Prostate gland (tissue), 2 donors: ENCODE data around the gene SH3GLB1. TPM values are rescaled to one million over a fixed set of nuclear protein-coding genes. Genes with fewer than 3 reads are reported as not detected.
"Not testable (repeated sequence)": the region's sequence is repeated elsewhere in the genome, so short reads cannot be mapped to it uniquely, and the experiment has no call there.

Experiments
- DNase-seq: peaks from one replicate; pipeline ENCODE4 v3.0.0-alpha.2; 2019; ENCODE audit warnings: low spot score
- H3K27ac ChIP-seq, 2 donors: fragments of 200-600 bp; sonication (generic); 2 replicates each; pipeline ENCODE4 v1.5.1; 2017 to 2019
- H3K27me3 ChIP-seq: fragments of 200-600 bp; sonication (generic); replicated peaks from 2 replicates; pipeline ENCODE4 v1.5.1; 2019; ENCODE audit not compliant: insufficient read depth
- H3K36me3 ChIP-seq, 2 donors: fragments of 200-600 bp; sonication (generic); 1 replicate in 1 of 2; 2 replicates in 1 of 2; pipeline versions ENCODE4 v1.5.1 to v1.8.1; 2017 to 2019
- H3K4me1 ChIP-seq: fragments of 200-600 bp; sonication (generic); replicated peaks from 2 replicates; pipeline ENCODE4 v1.5.1; 2019
- H3K4me3 ChIP-seq, 2 donors: fragments of 200-600 bp; sonication (generic); 2 replicates each; pipeline ENCODE4 v1.5.1; 2017 to 2019
- H3K9me3 ChIP-seq: fragments of 200-600 bp; sonication (generic); 2 replicates; pipeline ENCODE4 v1.5.1; 2017
- CTCF ChIP-seq, 4 experiments: fragments of 200-600 bp in 2 of 4; fragments of 450-650 bp in 2 of 4; sonication (generic) in 2 of 4; IDR thresholded peaks; 1 replicate in 3 of 4; 2 replicates in 1 of 4; pipeline ENCODE4 v1.5.1; 2016 to 2019; ENCODE audit warnings: antibody characterized with exemption in 4 of 4, mild to moderate bottlenecking in 2 of 4, moderate library complexity in 2 of 4
- POLR2A ChIP-seq: fragments of 450-650 bp; IDR thresholded peaks from one replicate; pipeline ENCODE4 v1.6.1; 2016; ENCODE audit warnings: antibody characterized with exemption, mild to moderate bottlenecking
- POLR2AphosphoS5 ChIP-seq: sonication (generic); formaldehyde crosslinking; IDR thresholded peaks from one replicate; pipeline ENCODE4 v1.6.1; 2017; ENCODE audit warnings: antibody characterized with exemption
- WGBS: methylation state at CpG from one replicate; pipeline ENCODE4 v1.1.5; 2018; 5-methylcytosine and 5-hydroxymethylcytosine counted together
- intact Hi-C: fragments of 100-400 bp; cut with DNase I; formaldehyde crosslinking; loops from one replicate; pipeline ENCODE4 v1.14.2; 2022
- total RNA-seq, 2 donors: library from RNA; depleted of rRNA; stranded (reverse); fragments of >200 nt; gene quantifications; one replicate each; pipeline ENCODE4 v1.1.0, GENCODE V29; 2016

Gene SH3GLB1
- total RNA-seq, 2 donors from 2014 or later, result 26.9 to 44.0 TPM

- Histone ChIP-seq H3K4me1 (no peaks in the 10 kb centered on the region), H3K27ac (no peak overlapping the region), H3K36me3 (no peaks in the 10 kb centered on the region), H3K9me3 (no peaks in the 10 kb centered on the region), H3K27me3 (no peaks in the 10 kb centered on the region), H3K4me3 (no peak overlapping the region)
- no peak for DNase-seq
- WGBS, result 74% methylated on average over 2 of the region's 2 CpGs
- intact Hi-C loops, result no loop called here
- TF ChIP-seq POLR2AphosphoS5, result no peak
- TF ChIP-seq POLR2A, result no peak
- TF ChIP-seq CTCF (IDR thresholded peaks at IDR 0.05), result no peak
These were observed 9.0 kb upstream of the SH3GLB1 start for GRCh38 chr1:86695400-86695799.

- Histone ChIP-seq H3K4me1 (no peaks in the 10 kb centered on the region), H3K27ac (no peak overlapping the region), H3K4me3 (no peak overlapping the region), H3K27me3 (no peaks in the 10 kb centered on the region), H3K9me3 (no peaks in the 10 kb centered on the region), H3K36me3 (no peaks in the 10 kb centered on the region)
- WGBS, result 92% methylated on average over 1 of the region's 1 CpG
- TF ChIP-seq POLR2A, result no peak
- TF ChIP-seq CTCF (IDR thresholded peaks at IDR 0.05), result no peak
- TF ChIP-seq POLR2AphosphoS5, result no peak
- DNase-seq, result no peak
- intact Hi-C loops, result no loop called here
These were observed 7.9 kb upstream of the SH3GLB1 start for GRCh38 chr1:86696522-86696921.

- intact Hi-C loops, result no loop called here
- Histone ChIP-seq H3K4me3 (no peak overlapping the region), H3K9me3 (no peaks in the 10 kb centered on the region), H3K4me1 (no peaks in the 10 kb centered on the region), H3K27ac (no peak overlapping the region), H3K27me3 (no peaks in the 10 kb centered on the region), H3K36me3 (no peaks in the 10 kb centered on the region)
- 87% methylated on average over 2 of the region's 2 CpGs for WGBS
- no peak for TF ChIP-seq POLR2A
- TF ChIP-seq POLR2AphosphoS5, result no peak
- TF ChIP-seq CTCF (IDR thresholded peaks at IDR 0.05), result no peak
- DNase-seq, result no peak
These were observed 5.2 kb upstream of the SH3GLB1 start for GRCh38 chr1:86699186-86699585.

GRCh38 chr1:86701731-86702130 is 2.6 kb upstream of the SH3GLB1 start:
- no peak for DNase-seq
- no peaks in the 10 kb centered on the region for H3K9me3 ChIP-seq
- H3K27ac ChIP-seq, result no peak overlapping the region
- no peak overlapping the region for H3K4me3 ChIP-seq
- H3K4me1 ChIP-seq, result no peaks in the 10 kb centered on the region
- WGBS, result 53% methylated on average over 1 of the region's 1 CpG
- H3K36me3 ChIP-seq, result no peaks in the 10 kb centered on the region
- TF ChIP-seq CTCF (IDR thresholded peaks at IDR 0.05) (no peak), POLR2A (no peak), POLR2AphosphoS5 (no peak)
- intact Hi-C loops, result loop anchor here (10.0 kb wide), 6 partner anchors 73 to 383 kb away; partner anchors contain the start of genes HS2ST1, ODF2L and SELENOF
- H3K27me3 ChIP-seq, result no peaks in the 10 kb centered on the region

- H3K4me3 ChIP-seq, H3K27me3 ChIP-seq, H3K9me3 ChIP-seq, H3K36me3 ChIP-seq, H3K27ac ChIP-seq, H3K4me1 ChIP-seq, DNase-seq: not testable (repeated sequence)
- intact Hi-C loops, result loop anchor here (10.0 kb wide), 6 partner anchors 72 to 382 kb away; partner anchors contain the start of genes HS2ST1, ODF2L and SELENOF
- 90% methylated on average over 5 of the region's 5 CpGs for WGBS
These were observed 1.4 kb upstream of the SH3GLB1 start for GRCh38 chr1:86702954-86703494.
